ENCODE measurements around the gene HES1.

DNA sequence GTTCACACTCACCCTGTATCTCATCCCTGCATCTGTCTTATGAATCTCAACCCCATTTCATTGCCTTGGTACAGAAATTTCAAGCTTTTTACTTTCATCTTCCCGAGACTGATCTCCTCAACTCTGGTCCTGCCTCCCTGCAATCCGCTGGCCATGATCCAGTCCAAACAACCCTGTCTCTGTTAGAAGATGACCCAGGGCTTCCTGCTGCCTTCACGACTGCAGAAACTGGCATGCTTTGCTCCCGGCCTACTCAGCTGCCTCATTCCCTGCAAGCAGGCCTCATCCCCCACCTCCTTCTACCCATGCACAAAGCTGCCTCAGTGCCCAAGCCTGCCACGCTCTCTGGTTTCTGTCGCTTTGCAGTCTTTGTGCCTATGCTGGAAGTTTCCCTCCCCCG, 12.4 kb downstream of the HES1 start:
- TF ChIP-seq STAT1 (IDR thresholded peaks at IDR 0.05; ENCODE audit: unreplicated experiment) (no peak), EZH2 (IDR thresholded peaks at IDR 0.05; ENCODE audit: low read depth, unreplicated experiment) (no peak), EZH2phosphoT487 (IDR thresholded peaks at IDR 0.05; ENCODE audit: unreplicated experiment) (no peak), NANOG (IDR thresholded peaks at IDR 0.05; ENCODE audit: borderline replicate concordance) (no peak), CREB1 (CRISPR knock-in tag; IDR thresholded peaks at IDR 0.05; ENCODE audit: low read depth) (no peak), POLR2AphosphoS5 (IDR thresholded peaks at IDR 0.05; ENCODE audit: low read depth) (no peak), JUNB (IDR thresholded peaks at IDR 0.05; ENCODE audit: unreplicated experiment) (no peak), ZNF331 (CRISPR knock-in tag; IDR thresholded peaks at IDR 0.05; ENCODE audit: low read depth) (no peak), ZNF114 (CRISPR knock-in tag; IDR thresholded peaks at IDR 0.05) (no peak)
- TF ChIP-seq, protein P1, sequence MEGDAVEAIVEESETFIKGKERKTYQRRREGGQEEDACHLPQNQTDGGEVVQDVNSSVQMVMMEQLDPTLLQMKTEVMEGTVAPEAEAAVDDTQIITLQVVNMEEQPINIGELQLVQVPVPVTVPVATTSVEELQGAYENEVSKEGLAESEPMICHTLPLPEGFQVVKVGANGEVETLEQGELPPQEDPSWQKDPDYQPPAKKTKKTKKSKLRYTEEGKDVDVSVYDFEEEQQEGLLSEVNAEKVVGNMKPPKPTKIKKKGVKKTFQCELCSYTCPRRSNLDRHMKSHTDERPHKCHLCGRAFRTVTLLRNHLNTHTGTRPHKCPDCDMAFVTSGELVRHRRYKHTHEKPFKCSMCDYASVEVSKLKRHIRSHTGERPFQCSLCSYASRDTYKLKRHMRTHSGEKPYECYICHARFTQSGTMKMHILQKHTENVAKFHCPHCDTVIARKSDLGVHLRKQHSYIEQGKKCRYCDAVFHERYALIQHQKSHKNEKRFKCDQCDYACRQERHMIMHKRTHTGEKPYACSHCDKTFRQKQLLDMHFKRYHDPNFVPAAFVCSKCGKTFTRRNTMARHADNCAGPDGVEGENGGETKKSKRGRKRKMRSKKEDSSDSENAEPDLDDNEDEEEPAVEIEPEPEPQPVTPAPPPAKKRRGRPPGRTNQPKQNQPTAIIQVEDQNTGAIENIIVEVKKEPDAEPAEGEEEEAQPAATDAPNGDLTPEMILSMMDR (conservative IDR thresholded peaks at IDR 0.05; ENCODE audit: low read depth in 2 of 2) = no peak
- TF ChIP-seq, protein P2, sequence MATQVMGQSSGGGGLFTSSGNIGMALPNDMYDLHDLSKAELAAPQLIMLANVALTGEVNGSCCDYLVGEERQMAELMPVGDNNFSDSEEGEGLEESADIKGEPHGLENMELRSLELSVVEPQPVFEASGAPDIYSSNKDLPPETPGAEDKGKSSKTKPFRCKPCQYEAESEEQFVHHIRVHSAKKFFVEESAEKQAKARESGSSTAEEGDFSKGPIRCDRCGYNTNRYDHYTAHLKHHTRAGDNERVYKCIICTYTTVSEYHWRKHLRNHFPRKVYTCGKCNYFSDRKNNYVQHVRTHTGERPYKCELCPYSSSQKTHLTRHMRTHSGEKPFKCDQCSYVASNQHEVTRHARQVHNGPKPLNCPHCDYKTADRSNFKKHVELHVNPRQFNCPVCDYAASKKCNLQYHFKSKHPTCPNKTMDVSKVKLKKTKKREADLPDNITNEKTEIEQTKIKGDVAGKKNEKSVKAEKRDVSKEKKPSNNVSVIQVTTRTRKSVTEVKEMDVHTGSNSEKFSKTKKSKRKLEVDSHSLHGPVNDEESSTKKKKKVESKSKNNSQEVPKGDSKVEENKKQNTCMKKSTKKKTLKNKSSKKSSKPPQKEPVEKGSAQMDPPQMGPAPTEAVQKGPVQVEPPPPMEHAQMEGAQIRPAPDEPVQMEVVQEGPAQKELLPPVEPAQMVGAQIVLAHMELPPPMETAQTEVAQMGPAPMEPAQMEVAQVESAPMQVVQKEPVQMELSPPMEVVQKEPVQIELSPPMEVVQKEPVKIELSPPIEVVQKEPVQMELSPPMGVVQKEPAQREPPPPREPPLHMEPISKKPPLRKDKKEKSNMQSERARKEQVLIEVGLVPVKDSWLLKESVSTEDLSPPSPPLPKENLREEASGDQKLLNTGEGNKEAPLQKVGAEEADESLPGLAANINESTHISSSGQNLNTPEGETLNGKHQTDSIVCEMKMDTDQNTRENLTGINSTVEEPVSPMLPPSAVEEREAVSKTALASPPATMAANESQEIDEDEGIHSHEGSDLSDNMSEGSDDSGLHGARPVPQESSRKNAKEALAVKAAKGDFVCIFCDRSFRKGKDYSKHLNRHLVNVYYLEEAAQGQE (IDR thresholded peaks at IDR 0.05; ENCODE audit: unreplicated experiment) = no peak
- TF ChIP-seq, protein P3, sequence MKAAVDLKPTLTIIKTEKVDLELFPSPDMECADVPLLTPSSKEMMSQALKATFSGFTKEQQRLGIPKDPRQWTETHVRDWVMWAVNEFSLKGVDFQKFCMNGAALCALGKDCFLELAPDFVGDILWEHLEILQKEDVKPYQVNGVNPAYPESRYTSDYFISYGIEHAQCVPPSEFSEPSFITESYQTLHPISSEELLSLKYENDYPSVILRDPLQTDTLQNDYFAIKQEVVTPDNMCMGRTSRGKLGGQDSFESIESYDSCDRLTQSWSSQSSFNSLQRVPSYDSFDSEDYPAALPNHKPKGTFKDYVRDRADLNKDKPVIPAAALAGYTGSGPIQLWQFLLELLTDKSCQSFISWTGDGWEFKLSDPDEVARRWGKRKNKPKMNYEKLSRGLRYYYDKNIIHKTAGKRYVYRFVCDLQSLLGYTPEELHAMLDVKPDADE (IDR thresholded peaks at IDR 0.05) = no peak
- TF ChIP-seq, protein P4, sequence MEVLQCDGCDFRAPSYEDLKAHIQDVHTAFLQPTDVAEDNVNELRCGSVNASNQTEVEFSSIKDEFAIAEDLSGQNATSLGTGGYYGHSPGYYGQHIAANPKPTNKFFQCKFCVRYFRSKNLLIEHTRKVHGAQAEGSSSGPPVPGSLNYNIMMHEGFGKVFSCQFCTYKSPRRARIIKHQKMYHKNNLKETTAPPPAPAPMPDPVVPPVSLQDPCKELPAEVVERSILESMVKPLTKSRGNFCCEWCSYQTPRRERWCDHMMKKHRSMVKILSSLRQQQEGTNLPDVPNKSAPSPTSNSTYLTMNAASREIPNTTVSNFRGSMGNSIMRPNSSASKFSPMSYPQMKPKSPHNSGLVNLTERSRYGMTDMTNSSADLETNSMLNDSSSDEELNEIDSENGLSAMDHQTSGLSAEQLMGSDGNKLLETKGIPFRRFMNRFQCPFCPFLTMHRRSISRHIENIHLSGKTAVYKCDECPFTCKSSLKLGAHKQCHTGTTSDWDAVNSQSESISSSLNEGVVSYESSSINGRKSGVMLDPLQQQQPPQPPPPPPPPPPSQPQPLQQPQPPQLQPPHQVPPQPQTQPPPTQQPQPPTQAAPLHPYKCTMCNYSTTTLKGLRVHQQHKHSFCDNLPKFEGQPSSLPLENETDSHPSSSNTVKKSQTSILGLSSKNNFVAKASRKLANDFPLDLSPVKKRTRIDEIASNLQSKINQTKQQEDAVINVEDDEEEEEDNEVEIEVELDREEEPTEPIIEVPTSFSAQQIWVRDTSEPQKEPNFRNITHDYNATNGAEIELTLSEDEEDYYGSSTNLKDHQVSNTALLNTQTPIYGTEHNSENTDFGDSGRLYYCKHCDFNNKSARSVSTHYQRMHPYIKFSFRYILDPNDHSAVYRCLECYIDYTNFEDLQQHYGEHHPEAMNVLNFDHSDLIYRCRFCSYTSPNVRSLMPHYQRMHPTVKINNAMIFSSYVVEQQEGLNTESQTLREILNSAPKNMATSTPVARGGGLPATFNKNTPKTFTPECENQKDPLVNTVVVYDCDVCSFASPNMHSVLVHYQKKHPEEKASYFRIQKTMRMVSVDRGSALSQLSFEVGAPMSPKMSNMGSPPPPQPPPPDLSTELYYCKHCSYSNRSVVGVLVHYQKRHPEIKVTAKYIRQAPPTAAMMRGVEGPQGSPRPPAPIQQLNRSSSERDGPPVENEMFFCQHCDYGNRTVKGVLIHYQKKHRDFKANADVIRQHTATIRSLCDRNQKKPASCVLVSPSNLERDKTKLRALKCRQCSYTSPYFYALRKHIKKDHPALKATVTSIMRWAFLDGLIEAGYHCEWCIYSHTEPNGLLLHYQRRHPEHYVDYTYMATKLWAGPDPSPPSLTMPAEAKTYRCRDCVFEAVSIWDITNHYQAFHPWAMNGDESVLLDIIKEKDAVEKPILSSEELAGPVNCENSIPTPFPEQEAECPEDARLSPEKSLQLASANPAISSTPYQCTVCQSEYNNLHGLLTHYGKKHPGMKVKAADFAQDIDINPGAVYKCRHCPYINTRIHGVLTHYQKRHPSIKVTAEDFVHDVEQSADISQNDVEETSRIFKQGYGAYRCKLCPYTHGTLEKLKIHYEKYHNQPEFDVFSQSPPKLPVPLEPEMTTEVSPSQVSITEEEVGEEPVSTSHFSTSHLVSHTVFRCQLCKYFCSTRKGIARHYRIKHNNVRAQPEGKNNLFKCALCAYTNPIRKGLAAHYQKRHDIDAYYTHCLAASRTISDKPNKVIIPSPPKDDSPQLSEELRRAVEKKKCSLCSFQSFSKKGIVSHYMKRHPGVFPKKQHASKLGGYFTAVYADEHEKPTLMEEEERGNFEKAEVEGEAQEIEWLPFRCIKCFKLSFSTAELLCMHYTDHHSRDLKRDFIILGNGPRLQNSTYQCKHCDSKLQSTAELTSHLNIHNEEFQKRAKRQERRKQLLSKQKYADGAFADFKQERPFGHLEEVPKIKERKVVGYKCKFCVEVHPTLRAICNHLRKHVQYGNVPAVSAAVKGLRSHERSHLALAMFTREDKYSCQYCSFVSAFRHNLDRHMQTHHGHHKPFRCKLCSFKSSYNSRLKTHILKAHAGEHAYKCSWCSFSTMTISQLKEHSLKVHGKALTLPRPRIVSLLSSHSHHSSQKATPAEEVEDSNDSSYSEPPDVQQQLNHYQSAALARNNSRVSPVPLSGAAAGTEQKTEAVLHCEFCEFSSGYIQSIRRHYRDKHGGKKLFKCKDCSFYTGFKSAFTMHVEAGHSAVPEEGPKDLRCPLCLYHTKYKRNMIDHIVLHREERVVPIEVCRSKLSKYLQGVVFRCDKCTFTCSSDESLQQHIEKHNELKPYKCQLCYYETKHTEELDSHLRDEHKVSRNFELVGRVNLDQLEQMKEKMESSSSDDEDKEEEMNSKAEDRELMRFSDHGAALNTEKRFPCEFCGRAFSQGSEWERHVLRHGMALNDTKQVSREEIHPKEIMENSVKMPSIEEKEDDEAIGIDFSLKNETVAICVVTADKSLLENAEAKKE (CRISPR knock-in tag; IDR thresholded peaks at IDR 0.05) = no peak
